Measurements from ENCODE around the gene WDFY4. TPM values are rescaled to one million over a fixed set of nuclear protein-coding genes. Genes with fewer than 3 reads are reported as not detected.

Gene WDFY4
- total and polyA plus RNA-seq, 2 of the 4 experiments (the other 2 are of a cell fraction): not detected

DNA sequence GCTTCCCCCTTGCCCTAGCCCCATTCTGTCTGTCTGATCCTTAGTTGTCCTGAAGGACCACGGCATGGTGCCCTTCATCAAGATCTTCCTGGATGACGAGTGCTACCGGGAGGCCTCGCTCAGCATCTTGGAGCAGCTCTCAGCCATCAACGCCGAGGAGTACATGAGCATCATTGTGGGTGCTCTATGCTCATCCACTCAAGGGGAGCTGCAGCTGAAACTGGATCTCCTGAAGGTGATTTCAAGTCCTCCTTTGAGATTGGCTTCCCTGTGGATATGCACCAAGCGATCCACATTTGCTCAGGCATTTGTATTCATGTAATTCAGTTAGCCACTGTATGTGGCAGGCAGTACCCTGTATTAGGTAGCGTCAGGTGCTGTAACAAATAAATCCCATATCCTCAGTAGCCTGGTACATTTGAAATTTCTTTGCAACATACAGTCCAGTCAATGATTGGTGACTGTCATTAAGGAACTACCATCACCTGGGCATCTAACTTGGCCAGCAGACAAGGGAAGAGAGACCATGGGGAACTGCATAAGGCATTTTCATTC lies 51.2 kb downstream of the WDFY4 start:
- Histone ChIP-seq H3K9ac (ENCODE audit: low read depth, low read length) (no peak overlapping the region), H3K18ac (ENCODE audit: low read depth, low read length) (no peak overlapping the region), H2AFZ (replicated peaks; ENCODE audit: low read length, poor library complexity) (no peak overlapping the region), H3K14ac (replicated peaks; ENCODE audit: low read depth, low read length) (no peak overlapping the region), H3K56ac (ENCODE audit: extremely low read depth, insufficient read depth, low read length) (no peak overlapping the region), H4K5ac (ENCODE audit: low read depth, low read length) (no peak overlapping the region), H4K91ac (ENCODE audit: insufficient read depth, low read depth, low read length) (no peak overlapping the region), H3K23ac (ENCODE audit: low read depth, low read length) (no peak overlapping the region), H2BK120ac (ENCODE audit: low read depth, low read length) (no peak overlapping the region), H4K20me1 (ENCODE audit: insufficient read depth, low read length) (no peaks in the 10 kb centered on the region), H2BK20ac (ENCODE audit: low read depth, low read length) (no peak overlapping the region), H2AK9ac (replicated peaks; ENCODE audit: low read depth, low read length, poor library complexity) (no peak overlapping the region), H3K27ac (ENCODE audit: insufficient read depth, low read length) (no peak overlapping the region), H3K9me1 (ENCODE audit: insufficient read depth, low read length) (no peaks in the 10 kb centered on the region), H2BK15ac (ENCODE audit: low read depth, low read length) (no peak overlapping the region), H2AK5ac (ENCODE audit: low read depth, low read length) (no peak overlapping the region), H4K8ac (ENCODE audit: low read depth in 2 of 2, low read length in 2 of 2) (no peak overlapping the region), H3K36me3 (ENCODE audit: control insufficient read depth, insufficient read depth, low read length) (no peaks in the 10 kb centered on the region), H3K4me2 (ENCODE audit: low read depth, low read length) (no peak overlapping the region), H3K79me1 (ENCODE audit: low read depth in 1 of 2, low read length in 2 of 2) (no peaks in the 10 kb centered on the region), H3K9me3 (ENCODE audit: control insufficient read depth, insufficient read depth, low read length) (no peaks in the 10 kb centered on the region), H3K4me1 (ENCODE audit: control insufficient read depth, insufficient read depth, low read length) (no peaks in the 10 kb centered on the region), H3K4ac (ENCODE audit: low read depth, low read length) (no peak overlapping the region), H3K4me3 (ENCODE audit: insufficient read depth, low read depth, low read length) (no peak overlapping the region), H3K27me3 (ENCODE audit: control insufficient read depth, insufficient read depth, low read length) (peaks cover 7% of the 10 kb centered on the region), H2BK5ac (ENCODE audit: low read depth, low read length, poor library complexity, severe bottlenecking) (no peak overlapping the region)
- intact Hi-C loops (cut with micrococcal nuclease): no loop called here
- BruUV-seq (replicated peaks): no TSS peak
- in situ Hi-C loops (cut with MboI; ENCODE audit: low sequenced_read_pairs): no loop called here
- dilution Hi-C loops (cut with HindIII; ENCODE audit: low sequenced_read_pairs, unreplicated experiment): no loop called here
- no peak for DNase-seq
- no peak for ATAC-seq (ENCODE audit: low read depth)
- TF ChIP-seq CHD1 (IDR thresholded peaks at IDR 0.05; ENCODE audit: low read depth, low read length) (no peak), SMC3 (IDR thresholded peaks at IDR 0.05; ENCODE audit: low read depth, low read length) (no peak), RCOR1 (IDR thresholded peaks at IDR 0.05; ENCODE audit: insufficient replicate concordance, low read length) (no peak)
- TF ChIP-seq, protein P1, sequence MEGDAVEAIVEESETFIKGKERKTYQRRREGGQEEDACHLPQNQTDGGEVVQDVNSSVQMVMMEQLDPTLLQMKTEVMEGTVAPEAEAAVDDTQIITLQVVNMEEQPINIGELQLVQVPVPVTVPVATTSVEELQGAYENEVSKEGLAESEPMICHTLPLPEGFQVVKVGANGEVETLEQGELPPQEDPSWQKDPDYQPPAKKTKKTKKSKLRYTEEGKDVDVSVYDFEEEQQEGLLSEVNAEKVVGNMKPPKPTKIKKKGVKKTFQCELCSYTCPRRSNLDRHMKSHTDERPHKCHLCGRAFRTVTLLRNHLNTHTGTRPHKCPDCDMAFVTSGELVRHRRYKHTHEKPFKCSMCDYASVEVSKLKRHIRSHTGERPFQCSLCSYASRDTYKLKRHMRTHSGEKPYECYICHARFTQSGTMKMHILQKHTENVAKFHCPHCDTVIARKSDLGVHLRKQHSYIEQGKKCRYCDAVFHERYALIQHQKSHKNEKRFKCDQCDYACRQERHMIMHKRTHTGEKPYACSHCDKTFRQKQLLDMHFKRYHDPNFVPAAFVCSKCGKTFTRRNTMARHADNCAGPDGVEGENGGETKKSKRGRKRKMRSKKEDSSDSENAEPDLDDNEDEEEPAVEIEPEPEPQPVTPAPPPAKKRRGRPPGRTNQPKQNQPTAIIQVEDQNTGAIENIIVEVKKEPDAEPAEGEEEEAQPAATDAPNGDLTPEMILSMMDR (conservative IDR thresholded peaks at IDR 0.05; ENCODE audit: low read depth, low read length): no peak
- ChIA-PET POLR2A (ENCODE audit: unreplicated experiment) (no interaction called here), CTCF (no interaction called here)
- 57% methylated on average over 6 of the region's 8 CpGs; no CpG with 5 or more reads in 1 of the 2 experiments for WGBS, 2 experiments (ENCODE audit: extremely low coverage in 2 of 2, insufficient read length in 1 of 2)

All from IMR-90 (cell line).